HCT116 (cell line): ENCODE measurements around the gene RPL29. TPM values are rescaled to one million over a fixed set of nuclear protein-coding genes. Genes with fewer than 3 reads are reported as not detected.

Source experiments
- ATAC-seq: fragments of 200-7000 bp; cut with Tn5 transposase; 2 replicates; pipeline ENCODE4 v1.9.1; 2020; ENCODE audit warnings: mild to moderate bottlenecking, moderate library complexity
- BruUV-seq: library from RNA; stranded (reverse); fragments of 400-500 nt; replicated peaks from 2 replicates; lab custom pipeline; 2021; lab: Mats Ljungman, UMichigan
- CTCF ChIA-PET: fragments of 300-600 bp; sonication (Branson Sonifier 250); formaldehyde crosslinking; loops from one replicate; lab custom pipeline; 2021; ENCODE audit warnings: antibody characterized with exemption; lab: Charles Lee
- POLR2A ChIA-PET: fragments of 300-600, 350-600 bp; sonication (Branson Sonifier 250); formaldehyde crosslinking; loops from one replicate; lab custom pipeline; 2021; ENCODE audit warnings: antibody characterized with exemption; lab: Charles Lee
- RAD21 ChIA-PET, 2 experiments: fragments of 300-600 bp; sonication (Branson Sonifier 250); formaldehyde crosslinking; loops; one replicate each; lab custom pipeline; 2023; ENCODE audit warnings: low total read pairs in 2 of 2; ENCODE audit not compliant: uncharacterized antibody in 2 of 2, unreplicated experiment in 2 of 2, low non-redundant PET in 1 of 2; lab: Charles Lee
- DNase-seq: peaks from one replicate; pipeline ENCODE4 v3.0.0-alpha.2; 2010; ENCODE audit warnings: low read depth, low spot score
- H2AFZ ChIP-seq: fragments of 200-600 bp; shearing (Covaris generic), sonication (generic); 2 replicates; pipeline ENCODE4 v1.6.1; 2017; ENCODE audit warnings: low read depth, mixed run types, mixed read lengths, antibody characterized with exemption, low read length; ENCODE audit not compliant: poor library complexity, severe bottlenecking
- H3K27ac ChIP-seq: 2 replicates; pipeline ENCODE4 v1.5.1; 2012; ENCODE audit warnings: low read depth, low read length
- H3K27me3 ChIP-seq: fragments of 200-600 bp; sonication (generic); 2 replicates; pipeline ENCODE4 v1.6.1; 2016; ENCODE audit warnings: mixed run types, low read length, mixed read lengths; ENCODE audit not compliant: insufficient read depth
- H3K36me3 ChIP-seq, 2 experiments: fragments of 200-500 bp in 1 of 2; fragments of 200-600 bp in 1 of 2; sonication (Bioruptor generic) in 1 of 2; sonication (generic) in 1 of 2; 2 replicates each; pipeline versions ENCODE4 v1.5.1 to v1.6.1; 2014 to 2016; ENCODE audit warnings: low read length in 2 of 2, inconsistent platforms in 1 of 2, mixed read lengths in 1 of 2, mixed run types in 1 of 2; ENCODE audit not compliant: insufficient read depth in 2 of 2, control insufficient read depth in 1 of 2
- H3K4me1 ChIP-seq, 2 experiments: fragments of 200-600 bp in 1 of 2; sonication (generic) in 1 of 2; 2 replicates each; pipeline versions ENCODE4 v1.5.1 to v1.6.1; 2012 to 2017; ENCODE audit warnings: low read length in 2 of 2, inconsistent platforms in 1 of 2, mild to moderate bottlenecking in 1 of 2, mixed read lengths in 1 of 2, mixed run types in 1 of 2, moderate library complexity in 1 of 2; ENCODE audit not compliant: insufficient read depth in 2 of 2, control insufficient read depth in 1 of 2
- H3K4me2 ChIP-seq: fragments of 200-600 bp; sonication (generic); 2 replicates; pipeline ENCODE4 v1.6.1; 2017; ENCODE audit warnings: mixed run types, low read length, mixed read lengths
- H3K4me3 ChIP-seq, 2 experiments: fragments of 200-600 bp in 1 of 2; sonication (generic) in 1 of 2; replicated peaks in 1 of 2; 2 replicates each; pipeline ENCODE4 v1.5.1; 2011 to 2016; ENCODE audit warnings: low read length in 2 of 2, control low read depth in 1 of 2, low read depth in 1 of 2, mild to moderate bottlenecking in 1 of 2, mixed read lengths in 1 of 2, mixed run types in 1 of 2
- H3K79me2 ChIP-seq: fragments of 200-600 bp; sonication (generic); 2 replicates; pipeline ENCODE4 v1.6.1; 2017; ENCODE audit warnings: mild to moderate bottlenecking, mixed run types, low read length, moderate library complexity, mixed read lengths; ENCODE audit not compliant: insufficient read depth
- H3K9ac ChIP-seq: fragments of 200-600 bp; sonication (generic); 2 replicates; pipeline ENCODE4 v1.6.1; 2016; ENCODE audit warnings: low read length, mixed read lengths
- H3K9me2 ChIP-seq: fragments of 200-600 bp; sonication (generic), shearing (Covaris generic); 2 replicates; pipeline ENCODE4 v1.6.1; 2017; ENCODE audit warnings: mixed run types, mild to moderate bottlenecking, moderate library complexity; ENCODE audit not compliant: insufficient read depth
- H3K9me3 ChIP-seq, 2 experiments: fragments of 200-500 bp in 1 of 2; fragments of 200-600 bp in 1 of 2; sonication (Bioruptor generic) in 1 of 2; sonication (generic) in 1 of 2; 2 replicates each; pipeline ENCODE4 v1.6.1; 2014 to 2017; ENCODE audit warnings: low read length in 2 of 2, mixed read lengths in 2 of 2, inconsistent platforms in 1 of 2, low read depth in 1 of 2, mild to moderate bottlenecking in 1 of 2, mixed run types in 1 of 2, moderate library complexity in 1 of 2; ENCODE audit not compliant: control insufficient read depth in 1 of 2, insufficient read depth in 1 of 2
- H4K20me1 ChIP-seq: fragments of 200-600 bp; sonication (generic), shearing (Covaris generic); 2 replicates; pipeline ENCODE4 v1.6.1; 2017; ENCODE audit warnings: mixed run types, mild to moderate bottlenecking, moderate library complexity; ENCODE audit not compliant: insufficient read depth
- ATF3 ChIP-seq: IDR thresholded peaks from 2 replicates; pipeline ENCODE4 v1.6.1; 2012
- CBX3 ChIP-seq: IDR thresholded peaks from 2 replicates; pipeline ENCODE4 v1.6.1; 2012; ENCODE audit warnings: low read depth
- CEBPB ChIP-seq: IDR thresholded peaks from 2 replicates; pipeline ENCODE4 v1.6.1; 2012; ENCODE audit warnings: low read depth
- EGR1 ChIP-seq: IDR thresholded peaks from 2 replicates; pipeline ENCODE4 v1.6.1; 2012; ENCODE audit warnings: low read depth
- EZH2 ChIP-seq: fragments of 200-600 bp; sonication (generic); IDR thresholded peaks from 2 replicates; pipeline ENCODE4 v1.6.1; 2017; ENCODE audit warnings: antibody characterized with exemption, mixed run types
- FOSL1 ChIP-seq: IDR thresholded peaks from 2 replicates; pipeline ENCODE4 v1.6.1; 2012; ENCODE audit warnings: low read depth
- JUND ChIP-seq: IDR thresholded peaks from 2 replicates; pipeline ENCODE4 v1.6.1; 2012
- MAX ChIP-seq: IDR thresholded peaks from 2 replicates; pipeline ENCODE4 v1.6.1; 2012
- POLR2A ChIP-seq: IDR thresholded peaks from 2 replicates; pipeline ENCODE4 v1.7.0; 2011; ENCODE audit warnings: borderline replicate concordance; ENCODE audit not compliant: insufficient read depth, insufficient read length; ENCODE audit errors: extremely low read depth
- POLR2AphosphoS5 ChIP-seq: IDR thresholded peaks from 2 replicates; pipeline ENCODE4 v1.6.1; 2011; ENCODE audit warnings: mild to moderate bottlenecking, low read depth, low read length, moderate library complexity
- REST ChIP-seq: IDR thresholded peaks from 2 replicates; pipeline ENCODE4 v1.6.1; 2012; ENCODE audit warnings: low read depth
- SP1 ChIP-seq: IDR thresholded peaks from 2 replicates; pipeline ENCODE4 v1.6.1; 2012; ENCODE audit warnings: low read depth
- SRF ChIP-seq: IDR thresholded peaks from 2 replicates; pipeline ENCODE4 v1.6.1; 2012; ENCODE audit warnings: low read depth
- TCF7L2 ChIP-seq: IDR thresholded peaks from 2 replicates; pipeline ENCODE4 v1.7.0; 2011; ENCODE audit warnings: borderline replicate concordance, inconsistent platforms; ENCODE audit not compliant: insufficient read depth, insufficient read length; ENCODE audit errors: extremely low read depth
- YY1 ChIP-seq: IDR thresholded peaks from 2 replicates; pipeline ENCODE4 v1.6.1; 2011; ENCODE audit warnings: low read length, low read depth, moderate library complexity, mild to moderate bottlenecking; ENCODE audit not compliant: insufficient replicate concordance; ENCODE audit errors: extremely low read depth
- ZBTB33 ChIP-seq: IDR thresholded peaks from 2 replicates; pipeline ENCODE4 v1.6.1; 2011; ENCODE audit warnings: mild to moderate bottlenecking, low read length, moderate library complexity; ENCODE audit not compliant: insufficient replicate concordance; ENCODE audit errors: extremely low read depth
- ZFX ChIP-seq: fragments of 450-650 bp; IDR thresholded peaks from 2 replicates; pipeline ENCODE4 v1.6.1; 2017
- ZNF274 ChIP-seq: fragments of 200-500 bp; sonication (Bioruptor generic); IDR thresholded peaks from 2 replicates; pipeline ENCODE4 v1.6.1; 2014; ENCODE audit warnings: mild to moderate bottlenecking, low read depth, low read length, inconsistent platforms
- intact Hi-C: fragments of 100-400 bp; cut with micrococcal nuclease; formaldehyde crosslinking; loops from 2 replicates; pipeline ENCODE4 v1.10.0; 2022
- total RNA-seq: library from RNA; stranded (reverse); gene quantifications from one replicate; pipeline ENCODE4 v1.2.1, GENCODE V29; 2021; ENCODE audit not compliant: unreplicated experiment

The RPL29 gene
- total RNA-seq, 1 experiment from 2014 or later, result 1,880 TPM

- DNase-seq (no peak), ATAC-seq (no peak)
- no peaks in the 10 kb centered on the region; a peak in 1 of 4 replicates for H3K36me3 ChIP-seq
- BruUV-seq, result no TSS peak
- no peak overlapping the region for H3K4me3 ChIP-seq
- ChIA-PET CTCF (no interaction called here), POLR2A (no interaction called here), RAD21 (no interaction called here)
- peaks cover 11 to 17% of the 10 kb centered on the region in 2 experiments for H3K4me1 ChIP-seq
- H3K27ac ChIP-seq, result no peak overlapping the region
- H3K9me2 ChIP-seq, result no peaks in the 10 kb centered on the region
- no peaks in the 10 kb centered on the region for H3K9me3 ChIP-seq
- H3K4me2 ChIP-seq, result no peak overlapping the region
- TF ChIP-seq YY1 (no peak), FOSL1 (no peak), JUND (no peak), EZH2 (no peak), TCF7L2 (no peak), CEBPB (no peak), MAX (no peak), ATF3 (no peak), REST (no peak), SRF (no peak), ZNF274 (no peak), POLR2AphosphoS5 (no peak), CBX3 (no peak), ZFX (no peak), POLR2A (no peak), SP1 (no peak), EGR1 (no peak), ZBTB33 (no peak)
- H3K9ac ChIP-seq, result no peak overlapping the region
- H3K79me2 ChIP-seq, result peaks cover 6% of the 10 kb centered on the region
- H4K20me1 ChIP-seq, result 0 out of 2 replicates have a peak, but pooled peaks cover under 1% of the 10 kb centered on the region
- intact Hi-C loops, result no loop called here
- H3K27me3 ChIP-seq, result no peaks in the 10 kb centered on the region
- H2AFZ ChIP-seq, result no peak overlapping the region
Observed at GRCh38 chr3:51945926-51946705, 49.6 kb downstream of the RPL29 start.
